ENCODE measurements around the gene YBX3.

GRCh38 chr12:10719482-10719881, 3.6 kb downstream of the YBX3 start:
- TF ChIP-seq CTCF (IDR thresholded peaks at IDR 0.05; ENCODE audit: low read length) (no peak), EZH2 (optimal IDR thresholded peaks at IDR 0.05; ENCODE audit: low read depth, low read length) (no peak)
